WTC11 (cell line): ENCODE data around the gene HOXA13. TPM values are rescaled to one million over a fixed set of nuclear protein-coding genes. Genes with fewer than 3 reads are reported as not detected.
A peak's percentile ranks its signal among the peaks of the same experiment; 100 is the strongest.

Experiments used
- ATAC-seq: fragments of 200-7000 bp; cut with Tn5 transposase; 2 replicates; pipeline ENCODE4 v1.10.0; 2021; ENCODE audit warnings: mild to moderate bottlenecking, moderate library complexity
- CTCF ChIA-PET: fragments of 300-600 bp; sonication (Branson Sonifier 250); formaldehyde crosslinking; loops from one replicate; lab custom pipeline; 2021; ENCODE audit warnings: antibody characterized with exemption; lab: Charles Lee
- POLR2A ChIA-PET: fragments of 350-600 bp; sonication (Branson Sonifier 250); formaldehyde crosslinking; loops from one replicate; lab custom pipeline; 2021; ENCODE audit warnings: antibody characterized with exemption; lab: Charles Lee
- DNase-seq: peaks from one replicate; pipeline ENCODE4 v3.0.0; 2021; ENCODE audit warnings: low spot score
- H3K27ac Mint-ChIP-seq: 2 replicates; pipeline ENCODE4 v1.8.0; 2021; ENCODE audit warnings: mixed read lengths
- H3K27me3 Mint-ChIP-seq: 2 replicates; pipeline ENCODE4 v1.8.0; 2021; ENCODE audit warnings: low read depth, mild to moderate bottlenecking, moderate library complexity, mixed read lengths
- H3K36me3 Mint-ChIP-seq: 2 replicates; pipeline ENCODE4 v1.8.0; 2021; ENCODE audit warnings: mixed read lengths
- H3K4me1 Mint-ChIP-seq: 2 replicates; pipeline ENCODE4 v1.8.0; 2022; ENCODE audit warnings: mixed read lengths
- H3K4me3 Mint-ChIP-seq: 2 replicates; pipeline ENCODE4 v1.8.0; 2021; ENCODE audit warnings: mild to moderate bottlenecking, moderate library complexity, mixed read lengths
- H3K9me3 Mint-ChIP-seq: 2 replicates; pipeline ENCODE4 v1.8.0; 2021; ENCODE audit warnings: mixed read lengths
- CDX4 ChIP-seq: fragments of 250-450 bp; sonication (Bioruptor Pico); IDR thresholded peaks from 2 replicates; pipeline ENCODE4 v1.9.0; 2021; ENCODE audit warnings: moderate library complexity, mild to moderate bottlenecking, inconsistent platforms, borderline replicate concordance
- FOXP4 ChIP-seq: sonication (generic); formaldehyde crosslinking; IDR thresholded peaks from 2 replicates; pipeline ENCODE4 v1.8.0; 2022; ENCODE audit warnings: mild to moderate bottlenecking, missing genetic modification reagents
- GRHL2 ChIP-seq: fragments of 250-450 bp; sonication (Bioruptor Pico); IDR thresholded peaks from 2 replicates; pipeline ENCODE4 v1.8.0; 2022; ENCODE audit warnings: mild to moderate bottlenecking, moderate library complexity; ENCODE audit not compliant: insufficient replicate concordance, severe bottlenecking
- IRF2 ChIP-seq: sonication (generic); formaldehyde crosslinking; IDR thresholded peaks from 2 replicates; pipeline ENCODE4 v1.8.0; 2022; ENCODE audit warnings: low read depth, missing genetic modification reagents, borderline replicate concordance
- NR1H2 ChIP-seq: sonication (generic); formaldehyde crosslinking; IDR thresholded peaks from 2 replicates; pipeline ENCODE4 v1.9.0; 2021; ENCODE audit warnings: mild to moderate bottlenecking, moderate library complexity, missing genetic modification reagents
- NR3C1 ChIP-seq: sonication (generic); formaldehyde crosslinking; conservative IDR thresholded peaks from 2 replicates; pipeline ENCODE4 v1.8.1; 2023; ENCODE audit warnings: low read depth, mild to moderate bottlenecking, missing genetic modification reagents
- OVOL2 ChIP-seq: fragments of 250-450 bp; sonication (Bioruptor Pico); IDR thresholded peaks from 2 replicates; pipeline ENCODE4 v1.9.0; 2021; ENCODE audit warnings: mild to moderate bottlenecking, borderline replicate concordance
- SMAD3 ChIP-seq: sonication (generic); formaldehyde crosslinking; IDR thresholded peaks from 2 replicates; pipeline ENCODE4 v1.8.0; 2022; ENCODE audit warnings: missing genetic modification reagents, mild to moderate bottlenecking, borderline replicate concordance
- SMAD4 ChIP-seq: sonication (generic); formaldehyde crosslinking; IDR thresholded peaks from 2 replicates; pipeline ENCODE4 v1.8.0; 2022; ENCODE audit warnings: mild to moderate bottlenecking, missing genetic modification reagents
- ZNF121 ChIP-seq: sonication (generic); formaldehyde crosslinking; IDR thresholded peaks from 2 replicates; pipeline ENCODE4 v1.8.0; 2023; ENCODE audit warnings: missing genetic modification reagents
- ZNF138 ChIP-seq: sonication (generic); formaldehyde crosslinking; conservative IDR thresholded peaks from 2 replicates; pipeline ENCODE4 v1.8.1; 2022; ENCODE audit warnings: mild to moderate bottlenecking, moderate library complexity, missing genetic modification reagents
- ZNF263 ChIP-seq: sonication (generic); formaldehyde crosslinking; IDR thresholded peaks from 2 replicates; pipeline ENCODE4 v1.8.1; 2022; ENCODE audit warnings: low read depth, mild to moderate bottlenecking, moderate library complexity, missing genetic modification reagents
- ZNF317 ChIP-seq: sonication (generic); formaldehyde crosslinking; IDR thresholded peaks from 2 replicates; pipeline ENCODE4 v1.8.1; 2023; ENCODE audit warnings: low read depth, mild to moderate bottlenecking, moderate library complexity, missing genetic modification reagents, borderline replicate concordance
- ZNF416 ChIP-seq: fragments of 250-450 bp; sonication (Bioruptor Pico); IDR thresholded peaks from 2 replicates; pipeline ENCODE4 v1.9.0; 2021; ENCODE audit warnings: mild to moderate bottlenecking, inconsistent platforms
- total RNA-seq: library from RNA; stranded (reverse); gene quantifications from 3 replicates; pipeline ENCODE4 v1.2.3, GENCODE V29; 2021
- TF ChIP-seq, protein P1 (sequence below): sonication (generic); formaldehyde crosslinking; IDR thresholded peaks from 2 replicates; pipeline ENCODE4 v1.8.1; 2022; ENCODE audit warnings: low read depth, missing genetic modification reagents, borderline replicate concordance
- TF ChIP-seq, protein P2 (sequence below): sonication (generic); formaldehyde crosslinking; IDR thresholded peaks from 2 replicates; pipeline ENCODE4 v1.8.1; 2022; ENCODE audit warnings: mild to moderate bottlenecking, missing genetic modification reagents, moderate library complexity, borderline replicate concordance
- TF ChIP-seq, protein P3 (sequence below): sonication (generic); formaldehyde crosslinking; IDR thresholded peaks from 2 replicates; pipeline ENCODE4 v1.8.0; 2022; ENCODE audit warnings: mild to moderate bottlenecking, missing genetic modification reagents
- TF ChIP-seq, protein P4 (sequence below): fragments of 250-450 bp; sonication (Bioruptor Pico); IDR thresholded peaks from 2 replicates; pipeline ENCODE4 v1.9.0; 2021; ENCODE audit warnings: mild to moderate bottlenecking

HOXA13 gene
- total RNA-seq, 1 experiment from 2014 or later: not detected

DNA sequence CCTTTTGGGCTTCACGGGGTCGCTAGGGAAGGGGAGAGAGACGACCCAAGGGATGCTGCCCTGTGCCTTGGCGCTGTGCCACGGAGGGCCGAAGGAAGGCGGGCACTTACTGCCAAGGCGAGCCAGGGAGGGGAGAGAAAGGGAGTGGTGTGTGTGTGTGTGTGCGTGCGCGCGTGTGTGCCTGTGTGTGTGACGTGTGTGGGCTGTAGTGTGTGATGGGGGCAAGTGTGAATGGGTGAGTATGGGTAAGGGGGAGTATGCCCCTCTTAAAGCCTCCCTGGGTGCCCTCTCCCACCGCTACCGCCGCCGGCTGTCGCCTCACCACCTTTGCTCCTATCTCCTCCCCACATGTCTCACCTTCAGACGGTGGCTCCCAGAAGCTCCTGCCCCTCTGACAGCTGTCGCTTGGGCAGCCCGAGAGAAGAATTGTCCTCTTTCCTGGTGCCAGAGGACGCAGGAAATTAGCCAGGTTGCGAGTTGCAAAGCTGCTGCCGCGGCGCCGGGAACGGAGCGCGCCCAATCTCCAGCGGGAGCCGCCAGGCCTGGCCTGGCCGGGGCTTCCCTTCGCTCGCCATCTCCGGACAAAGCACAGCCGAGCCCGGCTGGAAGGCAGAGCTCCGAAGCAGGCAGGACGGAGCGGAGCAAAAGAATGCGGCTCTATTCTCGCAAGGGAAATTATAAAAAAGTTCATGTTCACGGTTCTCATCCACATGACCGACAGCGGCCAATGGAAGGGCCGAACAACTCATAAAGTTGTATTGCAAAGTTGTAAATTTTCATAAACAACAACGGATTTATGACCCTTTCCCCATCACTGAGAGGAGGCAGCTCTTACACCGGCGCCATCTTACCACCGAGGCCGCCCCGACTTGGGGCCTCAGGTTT, 47.7 kb downstream of the HOXA13 start, which contains the start of gene HOXA3:
HOXA3 (minus strand) TSS at position 653 of the 885 bp plus-strand sequence. CDS start 41,943 bp downstream, outside the sequence.
- H3K27me3 Mint-ChIP-seq: peaks cover 100% of the 10 kb centered on the region
- H3K36me3 Mint-ChIP-seq: peaks cover 3% of the 10 kb centered on the region
- TF ChIP-seq, protein P1, sequence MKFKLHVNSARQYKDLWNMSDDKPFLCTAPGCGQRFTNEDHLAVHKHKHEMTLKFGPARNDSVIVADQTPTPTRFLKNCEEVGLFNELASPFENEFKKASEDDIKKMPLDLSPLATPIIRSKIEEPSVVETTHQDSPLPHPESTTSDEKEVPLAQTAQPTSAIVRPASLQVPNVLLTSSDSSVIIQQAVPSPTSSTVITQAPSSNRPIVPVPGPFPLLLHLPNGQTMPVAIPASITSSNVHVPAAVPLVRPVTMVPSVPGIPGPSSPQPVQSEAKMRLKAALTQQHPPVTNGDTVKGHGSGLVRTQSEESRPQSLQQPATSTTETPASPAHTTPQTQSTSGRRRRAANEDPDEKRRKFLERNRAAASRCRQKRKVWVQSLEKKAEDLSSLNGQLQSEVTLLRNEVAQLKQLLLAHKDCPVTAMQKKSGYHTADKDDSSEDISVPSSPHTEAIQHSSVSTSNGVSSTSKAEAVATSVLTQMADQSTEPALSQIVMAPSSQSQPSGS: no peak
- TF ChIP-seq OVOL2 (no peak), FOXP4 (CRISPR knock-in tag) (no peak), ZNF416 (CRISPR knock-in tag) (no peak), IRF2 (CRISPR knock-in tag) (no peak), SMAD3 (CRISPR knock-in tag) (no peak), ZNF317 (CRISPR knock-in tag) (no peak), NR3C1 (CRISPR knock-in tag) (no peak), ZNF121 (CRISPR knock-in tag) (no peak), ZNF138 (CRISPR knock-in tag) (no peak), SMAD4 (CRISPR knock-in tag) (no peak), GRHL2 (CRISPR knock-in tag) (no peak), ZNF263 (no peak), CDX4 (CRISPR knock-in tag) (no peak), NR1H2 (CRISPR knock-in tag) (no peak)
- TF ChIP-seq, protein P2, sequence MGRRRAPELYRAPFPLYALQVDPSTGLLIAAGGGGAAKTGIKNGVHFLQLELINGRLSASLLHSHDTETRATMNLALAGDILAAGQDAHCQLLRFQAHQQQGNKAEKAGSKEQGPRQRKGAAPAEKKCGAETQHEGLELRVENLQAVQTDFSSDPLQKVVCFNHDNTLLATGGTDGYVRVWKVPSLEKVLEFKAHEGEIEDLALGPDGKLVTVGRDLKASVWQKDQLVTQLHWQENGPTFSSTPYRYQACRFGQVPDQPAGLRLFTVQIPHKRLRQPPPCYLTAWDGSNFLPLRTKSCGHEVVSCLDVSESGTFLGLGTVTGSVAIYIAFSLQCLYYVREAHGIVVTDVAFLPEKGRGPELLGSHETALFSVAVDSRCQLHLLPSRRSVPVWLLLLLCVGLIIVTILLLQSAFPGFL (CRISPR knock-in tag): no peak
- TF ChIP-seq, protein P3, sequence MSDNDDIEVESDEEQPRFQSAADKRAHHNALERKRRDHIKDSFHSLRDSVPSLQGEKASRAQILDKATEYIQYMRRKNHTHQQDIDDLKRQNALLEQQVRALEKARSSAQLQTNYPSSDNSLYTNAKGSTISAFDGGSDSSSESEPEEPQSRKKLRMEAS (CRISPR knock-in tag): no peak
- TF ChIP-seq, protein P4, sequence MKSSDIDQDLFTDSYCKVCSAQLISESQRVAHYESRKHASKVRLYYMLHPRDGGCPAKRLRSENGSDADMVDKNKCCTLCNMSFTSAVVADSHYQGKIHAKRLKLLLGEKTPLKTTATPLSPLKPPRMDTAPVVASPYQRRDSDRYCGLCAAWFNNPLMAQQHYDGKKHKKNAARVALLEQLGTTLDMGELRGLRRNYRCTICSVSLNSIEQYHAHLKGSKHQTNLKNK (CRISPR knock-in tag): no peak
- H3K4me3 Mint-ChIP-seq: peak within 1 kb of the TSS; percentile 55
- ATAC-seq (no peak), DNase-seq (peak; percentile 38)
- no peaks in the 10 kb centered on the region for H3K9me3 Mint-ChIP-seq
- CTCF ChIA-PET: interaction anchor here (0.6 to 4.0 kb wide), 10 partner anchors 9 to 460 kb away, joined by 3 to 74 read pairs (median 4); partner anchors contain the start of gene HOXA5
- H3K4me1 Mint-ChIP-seq: peaks cover 31% of the 10 kb centered on the region
- H3K27ac Mint-ChIP-seq: no peak within 1 kb of the TSS
- POLR2A ChIA-PET: no interaction called here
